T follicular helper cell (primary cell): ENCODE measurements around the gene STKLD1.
"Not testable (repeated sequence)": the region's sequence is repeated elsewhere in the genome, so short reads cannot be mapped to it uniquely, and the experiment has no call there.

ENCODE experiments used
- DNase-seq: peaks from one replicate; pipeline ENCODE4 v3.0.0-alpha.2; 2020; ENCODE audit warnings: low read depth

The STKLD1 gene

DNA sequence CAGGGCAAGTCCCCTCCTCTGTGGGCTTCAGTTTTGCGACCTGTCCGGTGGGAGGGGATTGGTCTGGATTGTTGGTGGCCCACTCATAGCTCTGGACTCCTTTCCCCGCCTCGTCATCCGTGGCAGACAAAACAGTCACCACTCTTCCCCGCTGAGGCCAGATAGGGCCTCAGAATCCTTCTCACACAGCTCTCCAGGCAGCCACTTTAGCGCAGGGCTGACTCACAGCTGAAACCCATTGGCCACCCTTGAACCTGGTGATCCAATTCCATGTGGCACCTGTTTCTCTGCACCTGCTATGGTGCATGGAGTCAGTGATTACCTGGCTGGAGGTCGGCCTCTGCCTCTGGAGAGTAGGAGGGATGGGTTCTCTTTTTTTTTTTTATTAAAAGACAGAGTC is 67.8 kb downstream of the STKLD1 start:
- DNase-seq: no peak

DNA sequence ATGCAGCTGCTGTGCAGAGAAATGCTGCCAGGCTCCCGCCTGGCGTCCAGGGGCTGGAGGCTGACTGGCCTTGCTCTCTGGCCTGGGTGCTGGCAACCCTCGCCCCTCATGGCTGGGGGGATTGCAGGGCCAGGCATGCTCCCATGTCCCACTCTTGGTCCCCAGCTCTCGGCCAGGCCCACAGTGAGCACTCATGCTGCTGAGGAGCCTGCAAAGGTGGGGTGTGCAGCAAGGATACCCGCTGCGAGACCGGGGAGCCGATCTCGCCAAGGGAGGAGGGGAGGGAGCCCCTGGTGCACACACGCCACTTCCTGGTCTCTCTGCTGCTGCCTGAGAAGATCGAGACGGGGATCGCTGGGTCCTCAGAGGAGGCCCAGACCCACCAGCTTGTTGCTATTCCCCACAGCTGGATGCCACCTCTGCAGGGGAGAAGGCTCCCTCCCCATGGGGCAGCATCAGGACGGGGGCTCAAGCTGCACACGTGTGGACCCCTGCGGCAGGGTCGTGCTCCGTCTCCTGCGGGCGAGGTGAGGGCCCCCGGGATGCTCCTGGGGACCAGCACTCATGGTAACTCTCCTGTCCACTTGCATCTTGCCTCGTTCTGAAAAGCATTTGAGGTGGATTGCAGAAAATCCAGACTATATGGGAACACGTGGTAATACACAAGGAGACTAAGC is 69.3 kb downstream of the STKLD1 start:
- no peak for DNase-seq

- DNase-seq: no peak
These were observed 72.4 kb downstream of the STKLD1 start for GRCh38 chr9:133448487-133448972.

DNA sequence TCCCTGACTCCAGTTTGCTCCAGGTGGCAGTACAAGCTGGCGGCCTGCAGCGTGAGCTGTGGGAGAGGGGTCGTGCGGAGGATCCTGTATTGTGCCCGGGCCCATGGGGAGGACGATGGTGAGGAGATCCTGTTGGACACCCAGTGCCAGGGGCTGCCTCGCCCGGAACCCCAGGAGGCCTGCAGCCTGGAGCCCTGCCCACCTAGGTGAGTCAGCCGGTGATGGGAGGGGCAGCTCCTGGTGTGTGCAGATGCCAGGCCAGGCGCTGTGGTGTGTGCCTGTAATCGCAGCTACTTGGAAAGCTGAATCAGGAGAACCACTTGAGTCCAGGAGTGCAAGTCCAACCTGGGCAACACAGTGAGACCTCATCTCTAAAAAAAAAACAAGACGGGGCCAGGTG is 73.6 kb downstream of the STKLD1 start:
- no peak for DNase-seq

DNA sequence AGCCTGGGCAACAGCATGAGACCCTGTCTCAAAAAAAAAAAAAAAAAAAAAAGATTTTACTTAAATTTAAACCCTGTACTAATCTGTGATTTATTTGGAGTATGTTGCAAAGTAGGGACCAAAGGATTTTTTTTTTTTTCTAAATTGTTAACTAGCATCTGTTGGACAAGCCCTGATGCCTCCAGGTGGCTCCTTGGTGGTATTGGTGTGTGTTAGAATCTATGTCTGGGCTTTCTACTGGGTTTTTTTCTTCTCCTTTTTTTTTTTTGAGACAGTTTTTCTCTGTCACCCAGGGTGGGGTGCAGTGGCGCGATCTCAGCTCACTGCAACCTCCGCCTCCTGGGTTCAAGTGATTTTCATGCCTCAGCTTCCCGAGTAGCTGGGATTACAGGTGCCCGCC is 75.7 kb downstream of the STKLD1 start:
- not testable (repeated sequence) for DNase-seq

DNA sequence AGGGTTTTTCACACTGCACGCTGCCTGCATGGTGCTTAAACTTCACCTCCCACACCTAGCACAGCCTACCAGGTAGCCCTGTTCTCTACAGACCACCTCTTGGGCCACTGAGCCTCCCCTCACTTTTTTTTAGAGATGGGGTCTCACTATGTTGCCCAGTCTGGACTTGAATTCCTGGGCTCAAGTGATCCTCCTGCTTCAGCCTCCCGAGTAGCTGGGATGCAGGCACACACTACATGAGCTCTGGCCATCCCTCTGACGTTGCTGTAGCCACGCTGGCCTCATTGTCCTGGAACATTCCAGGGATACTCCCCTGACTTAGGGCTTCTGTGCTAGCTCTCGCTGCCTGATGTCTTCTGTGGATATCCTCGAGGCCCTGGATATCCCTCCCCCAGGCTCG is 76.4 kb downstream of the STKLD1 start:
- no peak for DNase-seq

- DNase-seq: no peak
These were observed 77.5 kb downstream of the STKLD1 start for GRCh38 chr9:133453651-133454050.

GRCh38 chr9:133454325-133454724 is 78.2 kb downstream of the STKLD1 start:
- DNase-seq: no peak

DNA sequence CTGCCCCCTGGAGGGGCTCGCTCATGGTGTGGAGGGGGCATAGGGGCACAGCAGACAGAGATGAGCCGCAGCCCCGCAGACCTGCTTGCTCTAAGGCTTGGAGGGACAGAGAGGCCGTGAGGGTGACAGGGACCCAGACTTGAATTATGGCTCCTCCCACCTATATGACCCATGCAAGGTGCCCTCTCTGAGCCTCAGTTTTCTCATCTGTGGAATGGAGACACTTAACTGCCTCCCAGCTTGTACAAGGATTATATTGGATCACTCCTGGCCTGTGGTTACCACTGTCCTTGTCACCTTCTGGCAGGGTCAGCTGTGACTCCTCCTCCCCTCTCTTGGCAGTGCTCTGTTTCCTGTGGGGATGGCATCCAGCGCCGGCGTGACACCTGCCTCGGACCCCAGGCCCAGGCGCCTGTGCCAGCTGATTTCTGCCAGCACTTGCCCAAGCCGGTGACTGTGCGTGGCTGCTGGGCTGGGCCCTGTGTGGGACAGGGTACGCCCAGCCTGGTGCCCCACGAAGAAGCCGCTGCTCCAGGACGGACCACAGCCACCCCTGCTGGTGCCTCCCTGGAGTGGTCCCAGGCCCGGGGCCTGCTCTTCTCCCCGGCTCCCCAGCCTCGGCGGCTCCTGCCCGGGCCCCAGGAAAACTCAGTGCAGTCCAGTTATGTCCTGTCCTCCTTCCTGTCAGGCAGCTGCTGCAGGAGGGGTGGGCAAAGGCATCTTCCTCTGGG is 78.9 kb downstream of the STKLD1 start:
- no peak for DNase-seq
